OCI-LY3 (cell line): Measurements from ENCODE around the gene MED13L.

Experiments used
- H2AFZ ChIP-seq: fragments of 200-600, 300-600 bp; shearing (Covaris generic); 2 replicates; pipeline ENCODE4 v1.6.0; 2014; ENCODE audit warnings: antibody characterized with exemption, low read depth, low read length
- H3K27ac ChIP-seq: fragments of 200-600, 300-600 bp; sonication (generic); 2 replicates; pipeline ENCODE4 v1.5.1; 2014; ENCODE audit warnings: mild to moderate bottlenecking, low read length, moderate library complexity, mixed read lengths
- H3K27me3 ChIP-seq: fragments of 200-600, 300-600 bp; sonication (generic); 2 replicates; pipeline ENCODE4 v1.6.1; 2014; ENCODE audit warnings: low read depth, low read length, mixed read lengths
- H3K36me3 ChIP-seq: fragments of 200-600, 300-600 bp; sonication (generic); replicated peaks from 2 replicates; pipeline ENCODE3; 2014; ENCODE audit warnings: low read depth, low read length, mixed read lengths
- H3K4me1 ChIP-seq: fragments of 300-600, 200-600 bp; sonication (generic); 2 replicates; pipeline ENCODE4 v1.6.1; 2014; ENCODE audit warnings: low read length, mixed read lengths
- H3K4me2 ChIP-seq: fragments of 200-600, 300-600 bp; sonication (generic); 2 replicates; pipeline ENCODE4 v1.6.1; 2014; ENCODE audit warnings: low read length, mixed read lengths
- H3K4me3 ChIP-seq: fragments of 300-600, 200-600 bp; sonication (generic); 2 replicates; pipeline ENCODE4 v1.5.1; 2014; ENCODE audit warnings: antibody characterized with exemption, mild to moderate bottlenecking, low read length, moderate library complexity
- H3K79me2 ChIP-seq: fragments of 300-600, 200-600 bp; shearing (Covaris generic); 2 replicates; pipeline ENCODE4 v1.6.1; 2014; ENCODE audit warnings: mild to moderate bottlenecking, low read length, mixed read lengths
- H3K9ac ChIP-seq: fragments of 300-600, 200-600 bp; shearing (Covaris generic); 2 replicates; pipeline ENCODE4 v1.6.0; 2014; ENCODE audit warnings: mild to moderate bottlenecking, low read length, moderate library complexity
- H3K9me3 ChIP-seq: fragments of 200-600, 300-600 bp; shearing (Covaris generic); 2 replicates; pipeline ENCODE4 v1.6.1; 2014; ENCODE audit warnings: low read length, mixed read lengths; ENCODE audit not compliant: insufficient read depth
- H4K20me1 ChIP-seq: fragments of 200-600, 300-600 bp; sonication (generic); 2 replicates; pipeline ENCODE4 v1.6.1; 2016; ENCODE audit warnings: low read length, mixed read lengths; ENCODE audit not compliant: insufficient read depth
- CTCF ChIP-seq: fragments of 200-600, 300-600 bp; sonication (generic); IDR thresholded peaks from 2 replicates; pipeline ENCODE4 v1.5.1; 2014; ENCODE audit warnings: antibody characterized with exemption, low read length, low read depth
- EZH2phosphoT487 ChIP-seq: fragments of 200-600 bp; shearing (Covaris generic); IDR thresholded peaks from 2 replicates; pipeline ENCODE4 v1.6.1; 2018; ENCODE audit warnings: antibody characterized with exemption, mixed run types, low read depth

Gene MED13L

GRCh38 chr12:116180448-116180847, 97.0 kb downstream of the MED13L start:
- H3K27ac ChIP-seq = no peak overlapping the region
- TF ChIP-seq EZH2phosphoT487 (no peak), CTCF (no peak)
- no peak overlapping the region for H2AFZ ChIP-seq
- no peak overlapping the region for H3K4me2 ChIP-seq
- H4K20me1 ChIP-seq = peaks cover 44% of the 10 kb centered on the region
- H3K9ac ChIP-seq = no peak overlapping the region
- no peaks in the 10 kb centered on the region for H3K27me3 ChIP-seq
- H3K4me3 ChIP-seq = no peak overlapping the region
- H3K79me2 ChIP-seq = peaks cover 100% of the 10 kb centered on the region
- H3K4me1 ChIP-seq = peaks cover 46% of the 10 kb centered on the region
- no peaks in the 10 kb centered on the region for H3K36me3 ChIP-seq
- H3K9me3 ChIP-seq = no peaks in the 10 kb centered on the region

- Histone ChIP-seq H2AFZ (no peak overlapping the region), H3K9ac (no peak overlapping the region), H3K4me3 (no peak overlapping the region), H3K9me3 (no peaks in the 10 kb centered on the region), H3K36me3 (no peaks in the 10 kb centered on the region), H3K4me2 (no peak overlapping the region), H3K27ac (no peak overlapping the region), H3K4me1 (peaks cover 47% of the 10 kb centered on the region), H3K79me2 (peaks cover 100% of the 10 kb centered on the region), H3K27me3 (no peaks in the 10 kb centered on the region), H4K20me1 (peaks cover 47% of the 10 kb centered on the region)
- TF ChIP-seq CTCF (no peak), EZH2phosphoT487 (no peak)
Measured at GRCh38 chr12:116179384-116179783, 98.1 kb downstream of the MED13L start.

GRCh38 chr12:116177017-116177416, 100.5 kb downstream of the MED13L start:
- Histone ChIP-seq H3K9ac (no peak overlapping the region), H2AFZ (no peak overlapping the region), H3K9me3 (no peaks in the 10 kb centered on the region), H3K36me3 (no peaks in the 10 kb centered on the region), H3K27me3 (no peaks in the 10 kb centered on the region), H3K4me2 (no peak overlapping the region), H3K27ac (no peak overlapping the region), H4K20me1 (peaks cover 36% of the 10 kb centered on the region), H3K79me2 (peaks cover 100% of the 10 kb centered on the region), H3K4me1 (peaks cover 46% of the 10 kb centered on the region), H3K4me3 (no peak overlapping the region)
- no peak for TF ChIP-seq EZH2phosphoT487
- TF ChIP-seq CTCF = no peak

GRCh38 chr12:116174904-116175303, 102.6 kb downstream of the MED13L start:
- Histone ChIP-seq H3K9ac (no peak overlapping the region), H3K27me3 (no peaks in the 10 kb centered on the region), H3K79me2 (peaks cover 100% of the 10 kb centered on the region), H3K27ac (peak overlapping the region; percentile 66; the same call in 1 of the 2 replicates), H3K36me3 (peaks cover 3% of the 10 kb centered on the region), H3K4me3 (no peak overlapping the region), H4K20me1 (peaks cover 38% of the 10 kb centered on the region), H2AFZ (no peak overlapping the region), H3K4me2 (peak overlapping the region; percentile 91), H3K4me1 (peaks cover 57% of the 10 kb centered on the region), H3K9me3 (no peaks in the 10 kb centered on the region)
- TF ChIP-seq EZH2phosphoT487 (no peak), CTCF (no peak)
